Measurements from ENCODE around the gene PEX11B. TPM values are rescaled to one million over a fixed set of nuclear protein-coding genes. Genes with fewer than 3 reads are reported as not detected.
"Not testable (repeated sequence)": the region's sequence is repeated elsewhere in the genome, so short reads cannot be mapped to it uniquely, and the experiment has no call there.

Gene PEX11B
- total RNA-seq, 2 experiments from 2014 or later = 36.9 to 44.6 TPM

DNA sequence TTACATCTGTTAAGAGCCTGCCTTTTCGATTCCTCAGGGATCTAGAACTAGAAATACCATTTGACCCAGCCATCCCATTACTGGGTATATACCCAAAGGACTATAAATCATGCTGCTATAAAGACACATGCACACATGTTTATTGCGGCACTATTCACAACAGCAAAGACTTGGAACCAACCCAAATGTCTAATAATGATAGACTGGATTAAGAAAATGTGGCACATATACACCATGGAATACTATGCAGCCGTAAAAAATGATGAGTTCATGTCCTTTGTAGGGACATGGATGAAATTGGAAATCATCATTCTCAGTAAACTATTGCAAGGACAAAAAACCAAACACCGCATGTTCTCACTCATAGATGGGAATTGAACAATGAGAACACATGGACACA, 1.8 kb upstream of the PEX11B start:
- Mint-ChIP-seq H3K27ac (peak overlapping the region; percentile 98), H3K4me3 (peak overlapping the region; percentile 90), H3K36me3 (ENCODE audit: low read depth) (peaks cover 23% of the 10 kb centered on the region), H3K4me1 (peaks cover 35% of the 10 kb centered on the region)
- H3K9me3 Mint-ChIP-seq, CTCF ChIA-PET, H3K27me3 Mint-ChIP-seq, DNase-seq, POLR2A ChIA-PET: not testable (repeated sequence)

- H3K27me3 Mint-ChIP-seq = no peaks in the 10 kb centered on the region
- H3K4me1 Mint-ChIP-seq = peaks cover 38% of the 10 kb centered on the region
- peak overlapping the region; percentile 98 for H3K27ac Mint-ChIP-seq
- CTCF ChIA-PET = interaction anchor here (0.6 to 2.5 kb wide), 5 partner anchors 18 to 170 kb away, joined by 3 to 7 read pairs (median 3); partner anchors contain the start of gene NUDT17
- DNase-seq = peak; percentile 18
- peaks cover 28% of the 10 kb centered on the region for H3K36me3 Mint-ChIP-seq (ENCODE audit: low read depth)
- no peaks in the 10 kb centered on the region for H3K9me3 Mint-ChIP-seq
- POLR2A ChIA-PET = interaction anchor here (1.1 kb wide), 1 partner anchor 39 kb away, joined by 3 read pairs; the partner anchor contains the start of gene LIX1L
- H3K4me3 Mint-ChIP-seq = peak overlapping the region; percentile 90
Observed at GRCh38 chr1:145918992-145919939, 749 bp upstream of the PEX11B start.

- H3K36me3 Mint-ChIP-seq (ENCODE audit: low read depth) = peaks cover 21% of the 10 kb centered on the region
- H3K4me3 Mint-ChIP-seq = peak overlapping the region; percentile 90
- H3K27ac Mint-ChIP-seq = peak overlapping the region; percentile 98
- no peaks in the 10 kb centered on the region for H3K27me3 Mint-ChIP-seq
- H3K4me1 Mint-ChIP-seq = peaks cover 36% of the 10 kb centered on the region
- POLR2A ChIA-PET = no interaction called here
- CTCF ChIA-PET = interaction anchor here (2.5 kb wide), 1 partner anchor 72 kb away, joined by 7 read pairs; the partner anchor contains the start of gene NUDT17
- H3K9me3 Mint-ChIP-seq = no peaks in the 10 kb centered on the region
- DNase-seq = no peak
Observed at GRCh38 chr1:145917595-145917994, 922 bp downstream of the PEX11B start.

DNA sequence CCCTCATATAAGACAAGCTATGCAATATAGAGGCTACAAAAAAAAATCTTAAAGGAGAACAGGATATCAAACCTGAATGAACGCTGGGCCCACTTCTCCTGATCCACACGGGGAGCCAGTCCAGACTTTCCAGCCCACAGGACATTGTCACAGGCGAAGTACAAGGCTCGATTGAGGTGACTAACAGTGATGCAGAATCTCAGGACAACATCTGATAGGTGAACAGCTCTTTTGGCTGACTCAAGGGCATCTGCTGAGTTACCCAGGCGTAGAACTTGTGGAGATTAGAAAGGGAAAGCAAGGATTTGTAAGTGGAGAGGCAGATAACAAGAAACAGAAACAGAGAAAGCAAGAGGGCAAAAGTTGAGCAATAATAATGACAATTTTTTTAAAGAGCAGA, 1.8 kb downstream of the PEX11B start:
- no peaks in the 10 kb centered on the region for H3K9me3 Mint-ChIP-seq
- CTCF ChIA-PET = interaction anchor here (1.3 kb wide), 1 partner anchor 11 kb away, joined by 3 read pairs; no protein-coding TSS in a partner anchor
- POLR2A ChIA-PET = no interaction called here
- H3K4me1 Mint-ChIP-seq = peaks cover 36% of the 10 kb centered on the region
- no peak for DNase-seq
- peak overlapping the region; percentile 90 for H3K4me3 Mint-ChIP-seq
- peak overlapping the region; percentile 82 for H3K27ac Mint-ChIP-seq
- H3K36me3 Mint-ChIP-seq (ENCODE audit: low read depth) = peaks cover 22% of the 10 kb centered on the region
- no peaks in the 10 kb centered on the region for H3K27me3 Mint-ChIP-seq

- CTCF ChIA-PET = interaction anchor here (1.7 to 1.9 kb wide), 2 partner anchors 21 to 67 kb away, joined by 7 to 12 read pairs; partner anchors contain the start of gene NUDT17
- no peak for DNase-seq
- Mint-ChIP-seq H3K27me3 (no peaks in the 10 kb centered on the region), H3K4me1 (peaks cover 15% of the 10 kb centered on the region), H3K36me3 (ENCODE audit: low read depth) (peaks cover 34% of the 10 kb centered on the region), H3K4me3 (no peak overlapping the region), H3K27ac (no peak overlapping the region), H3K9me3 (no peaks in the 10 kb centered on the region)
- POLR2A ChIA-PET = interaction anchor here (0.7 kb wide), 1 partner anchor 8 kb away, joined by 3 read pairs; no protein-coding TSS in a partner anchor
Observed at GRCh38 chr1:145912128-145912641, 6.3 kb downstream of the PEX11B start.

GRCh38 chr1:145908653-145909052, 9.9 kb downstream of the PEX11B start:
- Mint-ChIP-seq H3K4me1 (peaks cover 6% of the 10 kb centered on the region), H3K9me3 (no peaks in the 10 kb centered on the region), H3K27ac (no peak overlapping the region), H3K4me3 (no peak overlapping the region), H3K27me3 (no peaks in the 10 kb centered on the region), H3K36me3 (ENCODE audit: low read depth) (peaks cover 18% of the 10 kb centered on the region)
- POLR2A ChIA-PET = interaction anchor here (0.6 kb wide), 1 partner anchor 331 kb away, joined by 4 read pairs; no protein-coding TSS in a partner anchor
- no peak for DNase-seq
- CTCF ChIA-PET = interaction anchor here (0.8 to 2.0 kb wide), 4 partner anchors 13 to 64 kb away, joined by 3 to 16 read pairs (median 3); partner anchors contain the start of gene NUDT17

DNA sequence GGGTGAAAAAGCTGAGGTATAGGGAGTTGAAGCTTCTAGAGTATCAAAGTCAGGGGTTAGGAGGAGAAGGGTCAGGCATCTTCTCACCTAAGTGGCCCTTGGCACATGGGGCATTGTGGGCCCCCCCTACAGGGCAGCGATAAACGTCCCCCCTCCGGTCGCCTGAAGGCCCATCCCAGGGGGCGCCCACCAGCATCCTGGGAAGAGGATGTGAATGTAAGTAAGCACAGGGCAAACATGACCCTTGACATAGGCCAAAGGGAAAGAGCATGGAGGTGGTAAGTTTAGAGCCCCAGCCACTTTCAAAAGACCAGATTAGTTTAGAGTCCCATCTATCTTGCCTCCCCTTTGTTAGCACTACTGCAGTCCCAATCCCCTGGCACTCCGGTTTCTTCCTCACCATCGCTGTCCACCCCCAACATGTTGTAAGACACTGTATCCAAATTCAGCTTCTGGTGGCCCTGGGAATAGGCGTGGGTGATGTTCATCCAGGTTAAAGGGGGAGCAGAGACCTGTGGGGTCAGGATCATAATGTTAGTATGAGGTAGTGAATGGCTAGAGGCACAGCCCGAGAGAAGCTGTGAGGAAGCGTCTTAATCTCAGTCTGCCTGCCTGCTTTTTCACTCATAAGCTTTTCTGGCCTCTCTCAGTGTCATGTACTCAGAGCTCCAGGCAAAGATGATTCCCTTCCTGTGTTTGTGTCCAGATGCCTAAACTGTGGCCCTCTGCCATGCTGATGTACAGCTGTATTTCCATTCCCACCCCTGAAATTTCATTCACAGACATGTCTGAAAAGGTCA, 11.4 kb downstream of the PEX11B start:
- POLR2A ChIA-PET = no interaction called here
- H3K4me3 Mint-ChIP-seq = no peak overlapping the region

GRCh38 chr1:145901312-145902021, 17.1 kb downstream of the PEX11B start:
- H3K36me3 Mint-ChIP-seq (ENCODE audit: low read depth) = no peaks in the 10 kb centered on the region
- H3K9me3 Mint-ChIP-seq = no peaks in the 10 kb centered on the region
- no peak overlapping the region for H3K27ac Mint-ChIP-seq
- H3K4me1 Mint-ChIP-seq = no peaks in the 10 kb centered on the region
- DNase-seq = no peak
- H3K27me3 Mint-ChIP-seq = no peaks in the 10 kb centered on the region
- H3K4me3 Mint-ChIP-seq = no peak overlapping the region
- POLR2A ChIA-PET = no interaction called here
- CTCF ChIA-PET = interaction anchor here (0.7 kb wide), 1 partner anchor 9 kb away, joined by 3 read pairs; no protein-coding TSS in a partner anchor

More for the DNA sequence above, 11.4 kb downstream of the PEX11B start:
- no peak for DNase-seq
- CTCF ChIA-PET = interaction anchor here (1.1 kb wide), 1 partner anchor 58 kb away, joined by 3 read pairs; no protein-coding TSS in a partner anchor
- Mint-ChIP-seq H3K9me3 (no peaks in the 10 kb centered on the region), H3K27ac (no peak overlapping the region), H3K4me1 (peaks cover 6% of the 10 kb centered on the region), H3K27me3 (no peaks in the 10 kb centered on the region), H3K36me3 (ENCODE audit: low read depth) (peaks cover 18% of the 10 kb centered on the region)

DNA sequence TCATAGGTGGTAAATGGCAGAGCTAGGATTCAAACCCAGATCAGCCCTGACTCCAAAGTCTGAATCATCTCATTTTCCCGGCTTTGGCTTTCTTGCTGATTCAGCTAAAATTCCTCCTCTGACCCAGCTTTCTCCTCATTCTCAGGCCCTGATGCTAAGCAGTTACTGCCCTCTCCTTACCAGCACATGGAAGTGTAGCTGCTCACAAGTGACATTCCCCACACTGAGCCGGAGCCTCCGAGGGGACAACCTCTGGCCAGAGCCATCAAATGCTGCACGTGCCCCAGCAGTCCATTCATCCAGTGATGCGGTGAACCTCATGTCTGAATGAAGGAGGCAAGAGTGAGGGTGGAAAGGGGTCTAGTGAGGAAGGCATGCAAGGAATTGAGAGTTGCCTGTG, 19.8 kb downstream of the PEX11B start:
- H3K4me1 Mint-ChIP-seq = no peaks in the 10 kb centered on the region

DNA sequence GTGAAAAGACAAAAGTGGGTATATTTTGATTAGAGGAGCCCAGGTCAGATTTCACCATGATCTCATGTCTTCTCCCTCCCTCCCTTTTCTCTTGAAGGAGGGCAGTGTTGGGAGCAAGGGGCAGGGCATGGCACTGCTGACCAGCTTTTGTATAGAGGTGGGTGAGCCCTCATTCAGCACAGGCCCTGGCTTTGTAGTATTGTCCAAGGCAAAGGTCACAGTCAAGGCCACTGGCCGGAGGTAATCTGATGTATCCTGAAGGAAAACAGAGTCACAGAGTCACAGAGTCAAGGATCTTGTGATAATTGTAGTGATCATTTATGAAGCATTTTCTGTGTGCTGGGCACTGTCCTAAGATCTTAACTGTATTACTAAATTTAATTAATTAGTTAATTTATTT, 20.5 kb downstream of the PEX11B start:
- ChIA-PET CTCF (interaction anchor here (1.6 to 1.9 kb wide), 2 partner anchors 79 to 109 kb away, joined by 3 to 5 read pairs; no protein-coding TSS in a partner anchor), POLR2A (no interaction called here)
- no peaks in the 10 kb centered on the region for H3K27me3 Mint-ChIP-seq
- no peaks in the 10 kb centered on the region for H3K4me1 Mint-ChIP-seq
- no peak for DNase-seq
- no peaks in the 10 kb centered on the region for H3K9me3 Mint-ChIP-seq
- H3K27ac Mint-ChIP-seq = no peak overlapping the region
- H3K4me3 Mint-ChIP-seq = no peak overlapping the region
- no peaks in the 10 kb centered on the region for H3K36me3 Mint-ChIP-seq (ENCODE audit: low read depth)

More for the DNA sequence above, 19.8 kb downstream of the PEX11B start:
- no peak for DNase-seq
- Mint-ChIP-seq H3K27ac (no peak overlapping the region), H3K4me3 (no peak overlapping the region), H3K9me3 (no peaks in the 10 kb centered on the region), H3K36me3 (ENCODE audit: low read depth) (no peaks in the 10 kb centered on the region), H3K27me3 (no peaks in the 10 kb centered on the region)
- ChIA-PET CTCF (interaction anchor here (1.2 to 1.9 kb wide), 3 partner anchors 13 to 109 kb away, joined by 3 to 5 read pairs (median 3); partner anchors contain the start of gene ANKRD35), POLR2A (no interaction called here)

- Mint-ChIP-seq H3K9me3 (no peaks in the 10 kb centered on the region), H3K36me3 (ENCODE audit: low read depth) (no peaks in the 10 kb centered on the region), H3K27ac (no peak overlapping the region), H3K4me3 (no peak overlapping the region), H3K4me1 (no peaks in the 10 kb centered on the region), H3K27me3 (no peaks in the 10 kb centered on the region)
- ChIA-PET CTCF (interaction anchor here (1.0 to 2.3 kb wide), 4 partner anchors 10 to 50 kb away, joined by 3 to 6 read pairs (median 4); partner anchors contain the start of genes ANKRD35 and NUDT17), POLR2A (no interaction called here)
- DNase-seq = no peak
Observed at GRCh38 chr1:145895471-145895870, 23.0 kb downstream of the PEX11B start.
